Thoracic aorta (tissue), 2 donors: ENCODE data around the gene ARNT2. TPM values are rescaled to one million over a fixed set of nuclear protein-coding genes. Genes with fewer than 3 reads are reported as not detected.

Source experiments
- ATAC-seq: fragments of 150-250 bp; one replicate; pipeline ENCODE4 v1.8.0; 2017; ENCODE audit warnings: low read depth; ENCODE audit not compliant: insufficient number of reproducible peaks, low FRiP score
- DNase-seq: peaks from one replicate; pipeline ENCODE4 v3.0.0-alpha.2; 2020; ENCODE audit warnings: low spot score
- H3K27ac ChIP-seq, 2 donors: fragments of 200-600 bp; sonication (generic); 1 replicate in 1 of 2; 2 replicates in 1 of 2; pipeline ENCODE4 v1.5.1; 2016; ENCODE audit warnings: mild to moderate bottlenecking in 2 of 2, moderate library complexity in 2 of 2
- H3K27me3 ChIP-seq: fragments of 200-600 bp; sonication (generic); replicated peaks from 2 replicates; pipeline ENCODE4 v1.6.0; 2016; ENCODE audit warnings: mild to moderate bottlenecking; ENCODE audit not compliant: insufficient read depth
- H3K36me3 ChIP-seq: fragments of 200-600 bp; sonication (generic); one replicate; pipeline ENCODE4 v1.5.1; 2016
- H3K4me1 ChIP-seq, 2 donors: fragments of 200-600 bp; sonication (generic); 1 replicate in 1 of 2; 2 replicates in 1 of 2; pipeline versions ENCODE4 v1.5.1 to v1.6.0; 2016; ENCODE audit warnings: low read depth in 2 of 2, mild to moderate bottlenecking in 1 of 2; ENCODE audit not compliant: control insufficient read depth in 1 of 2
- H3K4me3 ChIP-seq: fragments of 200-600 bp; sonication (generic); 2 replicates; pipeline ENCODE4 v1.5.1; 2016; ENCODE audit warnings: mild to moderate bottlenecking
- H3K9me3 ChIP-seq: fragments of 200-600 bp; sonication (generic); 2 replicates; pipeline ENCODE4 v1.5.1; 2016
- CTCF ChIP-seq: fragments of 200-600 bp; sonication (generic); IDR thresholded peaks from one replicate; pipeline ENCODE4 v1.5.1; 2019; ENCODE audit warnings: antibody characterized with exemption
- total RNA-seq, 2 donors: library from RNA; depleted of rRNA; stranded (reverse); fragments of >200 nt; gene quantifications; one replicate each; pipeline versions ENCODE4 v1.1.0 to v1.2.3, GENCODE V29; 2016

ARNT2 gene
- total RNA-seq, 2 donors from 2014 or later = 5.8 to 22.9 TPM

GRCh38 chr15:80433836-80434235 lies 29.7 kb downstream of the ARNT2 start:
- Histone ChIP-seq H3K4me3 (no peak overlapping the region), H3K4me1 (no peaks in the 10 kb centered on the region), H3K9me3 (no peaks in the 10 kb centered on the region), H3K27me3 (no peaks in the 10 kb centered on the region), H3K36me3 (no peaks in the 10 kb centered on the region), H3K27ac (no peak overlapping the region)
- TF ChIP-seq CTCF = no peak
- DNase-seq = no peak
- ATAC-seq = no peak

GRCh38 chr15:80434926-80435720 lies 30.9 kb downstream of the ARNT2 start:
- ATAC-seq = no peak
- no peak overlapping the region for H3K27ac ChIP-seq
- H3K4me1 ChIP-seq = no peaks in the 10 kb centered on the region
- H3K9me3 ChIP-seq = no peaks in the 10 kb centered on the region
- no peaks in the 10 kb centered on the region for H3K36me3 ChIP-seq
- TF ChIP-seq CTCF = no peak
- H3K27me3 ChIP-seq = no peaks in the 10 kb centered on the region
- no peak for DNase-seq
- no peak overlapping the region for H3K4me3 ChIP-seq

GRCh38 chr15:80436511-80437307 lies 32.5 kb downstream of the ARNT2 start:
- H3K4me3 ChIP-seq = no peak overlapping the region
- no peak for TF ChIP-seq CTCF
- no peaks in the 10 kb centered on the region for H3K27me3 ChIP-seq
- no peak for ATAC-seq
- H3K4me1 ChIP-seq = no peaks in the 10 kb centered on the region
- H3K9me3 ChIP-seq = no peaks in the 10 kb centered on the region
- H3K27ac ChIP-seq = no peak overlapping the region
- H3K36me3 ChIP-seq = no peaks in the 10 kb centered on the region
- no peak for DNase-seq

- Histone ChIP-seq H3K27me3 (no peaks in the 10 kb centered on the region), H3K4me3 (no peak overlapping the region), H3K9me3 (no peaks in the 10 kb centered on the region), H3K36me3 (no peaks in the 10 kb centered on the region), H3K27ac (no peak overlapping the region), H3K4me1 (no peaks in the 10 kb centered on the region)
- DNase-seq = no peak
- no peak for ATAC-seq
- no peak for TF ChIP-seq CTCF
These were observed 33.2 kb downstream of the ARNT2 start for GRCh38 chr15:80437334-80437891.

GRCh38 chr15:80439140-80439539 lies 35.0 kb downstream of the ARNT2 start:
- DNase-seq (no peak), ATAC-seq (no peak)
- Histone ChIP-seq H3K4me1 (no peaks in the 10 kb centered on the region), H3K9me3 (no peaks in the 10 kb centered on the region), H3K36me3 (no peaks in the 10 kb centered on the region), H3K27ac (no peak overlapping the region), H3K4me3 (no peak overlapping the region), H3K27me3 (no peaks in the 10 kb centered on the region)
- no peak for TF ChIP-seq CTCF
